NB4 (cell line): Measurements from ENCODE around the gene DUSP14.

Source experiments
- DNase-seq: peaks from one replicate; pipeline ENCODE4 v3.0.0; 2010; ENCODE audit warnings: low read depth
- H3K4me3 ChIP-seq: one replicate; pipeline ENCODE4 v1.5.1; 2011; ENCODE audit warnings: mild to moderate bottlenecking, low read depth, low read length, moderate library complexity
- MYC ChIP-seq: IDR thresholded peaks from 2 replicates; pipeline ENCODE4 v1.6.1; 2011; ENCODE audit warnings: low read depth, low read length
- POLR2A ChIP-seq: IDR thresholded peaks from 2 replicates; pipeline ENCODE4 v1.6.1; 2011; ENCODE audit warnings: mild to moderate bottlenecking; ENCODE audit not compliant: insufficient read length; ENCODE audit errors: extremely low read depth
- TF ChIP-seq, protein P1 (sequence below): IDR thresholded peaks from one replicate; pipeline ENCODE4 v1.5.1; 2012; ENCODE audit warnings: low read depth, low read length
- TF ChIP-seq, protein P2 (sequence below): IDR thresholded peaks from 2 replicates; pipeline ENCODE4 v1.6.1; 2011; ENCODE audit warnings: low read depth, low read length

DUSP14 gene

DNA sequence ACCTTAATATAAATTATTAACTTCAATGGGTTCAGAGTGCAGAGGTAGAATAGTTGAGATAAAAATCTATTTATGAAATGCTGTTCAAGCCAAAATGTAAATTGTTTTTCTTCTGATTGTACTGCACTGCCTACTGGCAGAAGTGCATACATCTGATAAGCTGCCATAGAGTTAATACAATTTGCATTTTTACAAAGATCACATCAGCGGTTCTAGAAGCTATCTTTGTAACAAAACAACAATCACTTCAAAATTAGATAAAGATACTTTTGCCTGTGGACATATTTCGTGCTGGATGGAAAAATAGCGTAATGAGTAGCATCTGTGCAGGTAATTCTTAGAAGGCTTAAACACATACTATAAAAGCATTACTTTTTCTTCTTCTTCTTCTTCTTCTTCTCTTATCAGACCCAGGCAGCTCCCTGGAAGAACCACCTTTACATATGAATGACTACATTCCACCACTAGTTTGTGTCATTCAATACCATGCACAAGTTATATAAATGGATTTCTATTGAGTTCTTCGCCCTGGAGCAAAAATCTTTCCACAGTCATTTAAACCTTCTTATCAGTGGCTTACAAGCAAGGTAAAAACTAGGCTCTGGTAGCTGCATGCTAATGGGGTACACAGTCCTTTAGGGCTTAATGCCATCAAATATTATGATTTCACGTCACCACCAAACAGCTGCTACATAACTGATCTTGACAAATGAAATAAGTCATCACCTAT is 72.5 kb downstream of the DUSP14 start:
- DNase-seq, result no peak
- H3K4me3 ChIP-seq, result no peak overlapping the region
- TF ChIP-seq MYC (no peak), POLR2A (no peak)
- TF ChIP-seq, protein P1, sequence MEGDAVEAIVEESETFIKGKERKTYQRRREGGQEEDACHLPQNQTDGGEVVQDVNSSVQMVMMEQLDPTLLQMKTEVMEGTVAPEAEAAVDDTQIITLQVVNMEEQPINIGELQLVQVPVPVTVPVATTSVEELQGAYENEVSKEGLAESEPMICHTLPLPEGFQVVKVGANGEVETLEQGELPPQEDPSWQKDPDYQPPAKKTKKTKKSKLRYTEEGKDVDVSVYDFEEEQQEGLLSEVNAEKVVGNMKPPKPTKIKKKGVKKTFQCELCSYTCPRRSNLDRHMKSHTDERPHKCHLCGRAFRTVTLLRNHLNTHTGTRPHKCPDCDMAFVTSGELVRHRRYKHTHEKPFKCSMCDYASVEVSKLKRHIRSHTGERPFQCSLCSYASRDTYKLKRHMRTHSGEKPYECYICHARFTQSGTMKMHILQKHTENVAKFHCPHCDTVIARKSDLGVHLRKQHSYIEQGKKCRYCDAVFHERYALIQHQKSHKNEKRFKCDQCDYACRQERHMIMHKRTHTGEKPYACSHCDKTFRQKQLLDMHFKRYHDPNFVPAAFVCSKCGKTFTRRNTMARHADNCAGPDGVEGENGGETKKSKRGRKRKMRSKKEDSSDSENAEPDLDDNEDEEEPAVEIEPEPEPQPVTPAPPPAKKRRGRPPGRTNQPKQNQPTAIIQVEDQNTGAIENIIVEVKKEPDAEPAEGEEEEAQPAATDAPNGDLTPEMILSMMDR, result no peak
- TF ChIP-seq, protein P2, sequence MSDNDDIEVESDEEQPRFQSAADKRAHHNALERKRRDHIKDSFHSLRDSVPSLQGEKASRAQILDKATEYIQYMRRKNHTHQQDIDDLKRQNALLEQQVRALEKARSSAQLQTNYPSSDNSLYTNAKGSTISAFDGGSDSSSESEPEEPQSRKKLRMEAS, result no peak
